ACC112 (cell line): Measurements from ENCODE around the gene IFFO2.

Source experiments
- H2AFZ ChIP-seq: fragments of 200-600 bp; sonication (generic); one replicate; pipeline ENCODE4 v1.6.0; 2017; ENCODE audit warnings: antibody characterized with exemption, low read length; ENCODE audit not compliant: unreplicated experiment
- H3K27ac ChIP-seq: fragments of 200-600 bp; sonication (generic); 2 replicates; pipeline ENCODE4 v1.5.1; 2014; ENCODE audit warnings: low read depth, mild to moderate bottlenecking, antibody characterized with exemption, low read length, moderate library complexity
- H3K27me3 ChIP-seq: fragments of 200-600 bp; sonication (generic); 2 replicates; pipeline ENCODE4 v1.6.1; 2014; ENCODE audit warnings: mild to moderate bottlenecking, antibody characterized with exemption, low read length, moderate library complexity, mixed read lengths; ENCODE audit not compliant: insufficient read depth
- H3K36me3 ChIP-seq: fragments of 200-600 bp; sonication (generic); 2 replicates; pipeline ENCODE4 v1.6.1; 2016; ENCODE audit warnings: mild to moderate bottlenecking, antibody characterized with exemption, low read length, moderate library complexity, mixed read lengths; ENCODE audit not compliant: insufficient read depth
- H3K4me1 ChIP-seq: fragments of 200-600 bp; sonication (generic); one replicate; pipeline ENCODE4 v1.6.1; 2016; ENCODE audit warnings: low read length, mixed read lengths; ENCODE audit not compliant: insufficient read depth, unreplicated experiment, control insufficient read depth
- H3K4me3 ChIP-seq: fragments of 200-600 bp; sonication (generic); 2 replicates; pipeline ENCODE4 v1.5.1; 2014; ENCODE audit warnings: mild to moderate bottlenecking, low read depth, low read length
- H3K79me2 ChIP-seq: fragments of 200-600 bp; sonication (generic); one replicate; pipeline ENCODE4 v1.6.0; 2016; ENCODE audit warnings: low read length; ENCODE audit not compliant: control insufficient read depth, unreplicated experiment, insufficient read depth

Gene IFFO2

GRCh38 chr1:18972531-18972930 is 16.1 kb upstream of the IFFO2 start:
- Histone ChIP-seq H3K79me2 (no peaks in the 10 kb centered on the region), H3K4me3 (no peak overlapping the region), H3K27me3 (no peaks in the 10 kb centered on the region), H2AFZ (no peak overlapping the region), H3K27ac (no peak overlapping the region), H3K36me3 (no peaks in the 10 kb centered on the region), H3K4me1 (no peaks in the 10 kb centered on the region)

- peaks cover 4% of the 10 kb centered on the region for H3K4me1 ChIP-seq
- no peaks in the 10 kb centered on the region for H3K36me3 ChIP-seq
- no peak overlapping the region for H3K27ac ChIP-seq
- H3K27me3 ChIP-seq, result no peaks in the 10 kb centered on the region
- no peak overlapping the region for H2AFZ ChIP-seq
- H3K79me2 ChIP-seq, result no peaks in the 10 kb centered on the region
- no peak overlapping the region for H3K4me3 ChIP-seq
These were observed 14.3 kb upstream of the IFFO2 start for GRCh38 chr1:18970762-18971161.

GRCh38 chr1:18970358-18970757 is 13.9 kb upstream of the IFFO2 start:
- Histone ChIP-seq H2AFZ (no peak overlapping the region), H3K4me1 (peaks cover 8% of the 10 kb centered on the region), H3K27ac (no peak overlapping the region), H3K4me3 (no peak overlapping the region), H3K36me3 (no peaks in the 10 kb centered on the region), H3K79me2 (no peaks in the 10 kb centered on the region), H3K27me3 (no peaks in the 10 kb centered on the region)

GRCh38 chr1:18967066-18967690 is 10.7 kb upstream of the IFFO2 start:
- no peaks in the 10 kb centered on the region for H3K27me3 ChIP-seq
- no peak overlapping the region for H3K4me3 ChIP-seq
- H3K4me1 ChIP-seq, result peaks cover 8% of the 10 kb centered on the region
- no peaks in the 10 kb centered on the region for H3K79me2 ChIP-seq
- H3K36me3 ChIP-seq, result no peaks in the 10 kb centered on the region
- H3K27ac ChIP-seq, result no peak overlapping the region
- H2AFZ ChIP-seq, result no peak overlapping the region

- no peak overlapping the region for H3K27ac ChIP-seq
These were observed 9.0 kb upstream of the IFFO2 start for GRCh38 chr1:18965206-18966173.

GRCh38 chr1:18963968-18964367 is 7.5 kb upstream of the IFFO2 start:
- peaks cover 8% of the 10 kb centered on the region for H3K4me1 ChIP-seq
- no peaks in the 10 kb centered on the region for H3K79me2 ChIP-seq
- no peak overlapping the region for H2AFZ ChIP-seq
- H3K27me3 ChIP-seq, result peaks cover 10% of the 10 kb centered on the region
- H3K27ac ChIP-seq, result no peak overlapping the region
- no peak overlapping the region for H3K4me3 ChIP-seq
- H3K36me3 ChIP-seq, result no peaks in the 10 kb centered on the region

More at GRCh38 chr1:18965206-18966173, 9.0 kb upstream of the IFFO2 start:
- H3K79me2 ChIP-seq, result no peaks in the 10 kb centered on the region
- peaks cover 2% of the 10 kb centered on the region; the same call in 1 of the 2 replicates for H3K27me3 ChIP-seq
- H2AFZ ChIP-seq, result no peak overlapping the region
- peaks cover 8% of the 10 kb centered on the region for H3K4me1 ChIP-seq
- H3K36me3 ChIP-seq, result no peaks in the 10 kb centered on the region
- H3K4me3 ChIP-seq, result no peak overlapping the region

- Histone ChIP-seq H3K27me3 (peaks cover 11% of the 10 kb centered on the region), H3K36me3 (no peaks in the 10 kb centered on the region), H3K79me2 (no peaks in the 10 kb centered on the region), H3K27ac (no peak overlapping the region), H3K4me1 (peaks cover 8% of the 10 kb centered on the region), H2AFZ (no peak overlapping the region), H3K4me3 (no peak overlapping the region)
These were observed 6.6 kb upstream of the IFFO2 start for GRCh38 chr1:18962855-18963737.

- Histone ChIP-seq H3K4me1 (peaks cover 8% of the 10 kb centered on the region), H3K36me3 (no peaks in the 10 kb centered on the region), H3K27ac (no peak overlapping the region), H3K79me2 (no peaks in the 10 kb centered on the region), H3K27me3 (peaks cover 11% of the 10 kb centered on the region), H3K4me3 (no peak overlapping the region), H2AFZ (no peak overlapping the region)
These were observed 5.7 kb upstream of the IFFO2 start for GRCh38 chr1:18962121-18962721.

- peaks cover 2% of the 10 kb centered on the region for H3K79me2 ChIP-seq
- H3K27ac ChIP-seq, result no peak overlapping the region
- peaks cover 11% of the 10 kb centered on the region for H3K27me3 ChIP-seq
- H2AFZ ChIP-seq, result no peak overlapping the region
- peaks cover 5% of the 10 kb centered on the region for H3K4me1 ChIP-seq
- H3K36me3 ChIP-seq, result no peaks in the 10 kb centered on the region
- no peak overlapping the region for H3K4me3 ChIP-seq
These were observed 4.3 kb upstream of the IFFO2 start for GRCh38 chr1:18960821-18961220.

- H3K4me1 ChIP-seq, result peaks cover under 1% of the 10 kb centered on the region
- H3K27ac ChIP-seq, result no peak overlapping the region
- H3K27me3 ChIP-seq, result peaks cover 11% of the 10 kb centered on the region
- H3K36me3 ChIP-seq, result no peaks in the 10 kb centered on the region
- H3K79me2 ChIP-seq, result peaks cover 6% of the 10 kb centered on the region
- no peak overlapping the region for H2AFZ ChIP-seq
- H3K4me3 ChIP-seq, result no peak overlapping the region
These were observed 3.9 kb upstream of the IFFO2 start for GRCh38 chr1:18960409-18960808.
